Activated CD8-positive, alpha-beta T cell treated with anti-CD3 and anti-CD28 coated beads, Interleukin-2, amount 10 ng/mL, durations not matched to agents 7 days and 5 days (primary cell): ENCODE measurements around the gene EFS. TPM values are rescaled to one million over a fixed set of nuclear protein-coding genes. Genes with fewer than 3 reads are reported as not detected.
"Not testable (repeated sequence)": the region's sequence is repeated elsewhere in the genome, so short reads cannot be mapped to it uniquely, and the experiment has no call there.

Experiments used
- ATAC-seq: fragments of 150-1000 bp; cut with Tn5 transposase; one replicate; pipeline ENCODE4 v1.10.0; 2021; ENCODE audit warnings: moderate library complexity
- CTCF ChIA-PET: fragments of 350-600 bp; sonication (Branson Sonifier 250); formaldehyde crosslinking; loops from one replicate; lab custom pipeline; 2021; ENCODE audit warnings: antibody characterized with exemption; lab: Charles Lee
- POLR2A ChIA-PET: fragments of 350-600 bp; sonication (Branson Sonifier 250); formaldehyde crosslinking; loops from one replicate; lab custom pipeline; 2021; ENCODE audit warnings: antibody characterized with exemption; lab: Charles Lee
- DNase-seq: peaks from one replicate; pipeline ENCODE4 v3.0.0-alpha.2; 2020
- H3K27ac Mint-ChIP-seq: one replicate; pipeline ENCODE4 v1.8.0; 2021; ENCODE audit warnings: mild to moderate bottlenecking, mixed read lengths
- H3K27me3 Mint-ChIP-seq: one replicate; pipeline ENCODE4 v1.8.0; 2021; ENCODE audit warnings: low read depth, mixed read lengths
- H3K36me3 Mint-ChIP-seq: one replicate; pipeline ENCODE4 v1.8.0; 2021; ENCODE audit warnings: low read depth, mixed read lengths
- H3K4me1 Mint-ChIP-seq: one replicate; pipeline ENCODE4 v1.8.0; 2021; ENCODE audit warnings: low read depth, mixed read lengths
- H3K4me3 Mint-ChIP-seq: one replicate; pipeline ENCODE4 v1.8.0; 2021; ENCODE audit warnings: mild to moderate bottlenecking, mixed read lengths
- H3K9me3 Mint-ChIP-seq: one replicate; pipeline ENCODE4 v1.8.0; 2022; ENCODE audit warnings: mixed read lengths; ENCODE audit not compliant: insufficient read depth
- total RNA-seq, 2 experiments: library from RNA; stranded (reverse); gene quantifications; one replicate each; pipeline ENCODE4 v1.2.3, GENCODE V29; 2021

EFS gene
- total RNA-seq, 2 experiments from 2014 or later = not detected

DNA sequence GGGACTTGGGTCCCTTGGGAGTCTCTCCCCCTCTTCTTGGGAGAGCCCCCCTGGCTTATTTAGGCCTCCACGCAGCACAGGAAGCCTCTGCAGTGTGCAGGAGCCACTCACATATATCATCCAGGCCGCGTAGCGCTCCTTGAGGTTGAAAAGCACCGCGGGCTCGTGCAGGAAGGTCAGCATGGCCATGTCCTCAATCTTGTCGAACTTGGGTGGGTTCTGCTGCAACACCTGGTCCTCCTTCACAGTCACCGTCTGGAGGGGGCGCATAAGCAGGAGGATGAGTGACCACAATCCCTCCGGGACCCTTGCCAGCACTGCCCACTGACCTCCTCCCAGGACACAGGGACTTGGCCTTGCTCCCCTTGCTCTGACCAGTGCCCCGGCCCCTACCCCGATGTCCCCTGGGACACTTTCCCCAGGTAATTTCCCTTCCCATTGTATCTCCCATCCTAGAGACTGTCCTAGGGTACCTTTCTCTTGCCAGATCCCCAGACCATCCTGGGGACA lies 40.6 kb upstream of the EFS start:
- Mint-ChIP-seq H3K27me3 (peaks cover 3% of the 10 kb centered on the region), H3K36me3 (no peaks in the 10 kb centered on the region), H3K4me3 (no peak overlapping the region), H3K4me1 (no peaks in the 10 kb centered on the region), H3K9me3 (no peaks in the 10 kb centered on the region), H3K27ac (no peak overlapping the region)
- no peak for DNase-seq
- CTCF ChIA-PET = no interaction called here
- no peak for ATAC-seq
- POLR2A ChIA-PET = no interaction called here

DNA sequence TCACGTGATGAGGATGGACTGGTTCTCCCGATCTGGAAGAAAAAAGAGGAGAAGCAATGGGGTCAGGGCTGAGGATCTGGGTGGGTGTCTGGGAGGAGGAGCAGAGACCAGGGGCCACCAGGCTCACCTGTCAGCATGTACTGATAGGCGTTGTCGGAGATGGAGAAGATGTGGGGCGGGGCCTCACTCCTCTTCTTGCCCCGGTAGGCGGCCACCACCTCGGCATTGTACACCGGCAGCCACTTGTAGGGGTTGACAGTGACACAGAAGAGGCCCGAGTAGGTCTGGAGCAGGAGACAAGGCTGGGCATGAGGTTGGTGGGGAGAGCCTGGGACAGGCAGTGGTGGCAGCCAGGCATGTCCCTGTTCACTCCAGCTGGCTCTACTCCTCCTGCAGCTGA lies 40.1 kb upstream of the EFS start:
- Mint-ChIP-seq H3K4me1 (no peaks in the 10 kb centered on the region), H3K36me3 (no peaks in the 10 kb centered on the region), H3K4me3 (no peak overlapping the region), H3K27me3 (peaks cover 3% of the 10 kb centered on the region), H3K9me3 (no peaks in the 10 kb centered on the region), H3K27ac (no peak overlapping the region)
- POLR2A ChIA-PET = no interaction called here
- DNase-seq (no peak), ATAC-seq (peak; percentile 28)
- CTCF ChIA-PET = no interaction called here

DNA sequence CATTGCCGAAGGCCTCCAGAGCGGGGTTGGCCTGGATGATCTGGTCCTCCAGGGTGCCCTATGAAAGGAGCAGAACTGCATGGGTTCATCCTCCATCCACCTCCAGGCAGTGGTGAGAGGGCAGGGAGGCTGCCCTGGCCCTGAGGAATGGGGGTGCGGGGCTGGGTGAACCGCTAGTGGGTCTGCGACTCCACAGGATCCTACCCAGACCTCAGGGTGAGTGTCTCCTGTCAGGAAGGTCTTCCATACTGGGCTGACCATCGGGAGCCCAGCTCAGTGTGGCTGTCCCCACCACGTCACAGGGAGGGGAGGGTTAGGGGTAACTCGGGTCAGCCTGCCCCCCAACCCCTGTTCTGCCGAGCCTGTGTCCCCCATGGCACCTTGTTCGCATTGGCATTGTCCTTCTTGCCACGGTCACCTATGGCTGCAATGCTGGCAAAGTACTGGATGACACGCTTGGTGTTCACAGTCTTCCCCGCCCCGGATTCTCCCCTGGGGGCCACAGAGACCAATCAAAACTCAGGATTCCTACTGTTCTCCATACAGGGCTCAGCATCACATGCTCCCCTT lies 39.4 kb upstream of the EFS start:
- H3K4me1 Mint-ChIP-seq = no peaks in the 10 kb centered on the region
- H3K27me3 Mint-ChIP-seq = peaks cover 3% of the 10 kb centered on the region
- DNase-seq = no peak
- POLR2A ChIA-PET = no interaction called here
- CTCF ChIA-PET = no interaction called here
- H3K27ac Mint-ChIP-seq = no peak overlapping the region
- no peaks in the 10 kb centered on the region for H3K36me3 Mint-ChIP-seq
- H3K4me3 Mint-ChIP-seq = no peak overlapping the region
- no peak for ATAC-seq
- no peaks in the 10 kb centered on the region for H3K9me3 Mint-ChIP-seq

GRCh38 chr14:23403908-23404307 lies 38.9 kb upstream of the EFS start:
- no peaks in the 10 kb centered on the region for H3K9me3 Mint-ChIP-seq
- ATAC-seq (no peak), DNase-seq (no peak)
- H3K27me3 Mint-ChIP-seq = peaks cover 2% of the 10 kb centered on the region
- POLR2A ChIA-PET = no interaction called here
- no peak overlapping the region for H3K4me3 Mint-ChIP-seq
- H3K4me1 Mint-ChIP-seq = no peaks in the 10 kb centered on the region
- no peaks in the 10 kb centered on the region for H3K36me3 Mint-ChIP-seq
- no peak overlapping the region for H3K27ac Mint-ChIP-seq
- CTCF ChIA-PET = no interaction called here

GRCh38 chr14:23403139-23403438 lies 38.1 kb upstream of the EFS start:
- ChIA-PET POLR2A (no interaction called here), CTCF (no interaction called here)
- Mint-ChIP-seq H3K9me3 (no peaks in the 10 kb centered on the region), H3K36me3 (no peaks in the 10 kb centered on the region), H3K4me1 (no peaks in the 10 kb centered on the region), H3K27ac (no peak overlapping the region), H3K27me3 (no peaks in the 10 kb centered on the region), H3K4me3 (no peak overlapping the region)
- no peak for ATAC-seq
- no peak for DNase-seq

- Mint-ChIP-seq H3K27me3 (no peaks in the 10 kb centered on the region), H3K4me1 (no peaks in the 10 kb centered on the region), H3K4me3 (no peak overlapping the region), H3K36me3 (no peaks in the 10 kb centered on the region), H3K27ac (no peak overlapping the region), H3K9me3 (no peaks in the 10 kb centered on the region)
- ChIA-PET POLR2A (no interaction called here), CTCF (no interaction called here)
- ATAC-seq (no peak), DNase-seq (no peak)
Observed at GRCh38 chr14:23402296-23403138, 37.5 kb upstream of the EFS start.

- Mint-ChIP-seq H3K4me1 (no peaks in the 10 kb centered on the region), H3K27me3 (no peaks in the 10 kb centered on the region), H3K36me3 (no peaks in the 10 kb centered on the region), H3K4me3 (no peak overlapping the region), H3K9me3 (no peaks in the 10 kb centered on the region), H3K27ac (no peak overlapping the region)
- DNase-seq (no peak), ATAC-seq (no peak)
- ChIA-PET POLR2A (no interaction called here), CTCF (no interaction called here)
Observed at GRCh38 chr14:23401291-23401690, 36.3 kb upstream of the EFS start.

GRCh38 chr14:23400496-23401149 lies 35.7 kb upstream of the EFS start:
- POLR2A ChIA-PET = not testable (repeated sequence)

DNA sequence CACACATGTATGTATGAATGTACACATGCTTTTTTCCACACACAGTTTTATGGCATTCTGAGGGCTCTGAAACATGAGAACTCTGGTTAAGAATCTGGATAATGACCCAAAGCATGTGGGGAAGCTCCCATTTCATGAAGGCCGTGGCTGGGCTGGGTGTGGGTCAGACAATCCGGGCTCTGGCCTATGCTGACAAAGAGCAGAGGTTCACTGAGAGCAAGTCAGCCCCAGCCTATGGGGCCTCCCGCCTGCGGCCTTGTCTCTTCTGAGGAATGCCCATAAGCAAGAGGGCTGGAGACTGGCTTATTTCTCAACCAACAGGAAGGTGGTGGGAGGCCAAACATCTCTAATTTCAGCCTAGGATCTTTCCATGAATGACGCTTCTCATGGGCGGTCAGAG lies 34.6 kb upstream of the EFS start:
- Mint-ChIP-seq H3K4me1 (no peaks in the 10 kb centered on the region), H3K27me3 (no peaks in the 10 kb centered on the region), H3K27ac (no peak overlapping the region), H3K36me3 (no peaks in the 10 kb centered on the region), H3K9me3 (no peaks in the 10 kb centered on the region), H3K4me3 (no peak overlapping the region)
- DNase-seq (no peak), ATAC-seq (no peak)
- ChIA-PET CTCF (no interaction called here), POLR2A (interaction anchor here (0.7 kb wide), 1 partner anchor 63 kb away, joined by 3 read pairs; no protein-coding TSS in a partner anchor)

More at GRCh38 chr14:23400496-23401149, 35.7 kb upstream of the EFS start:
- H3K4me1 Mint-ChIP-seq, H3K27me3 Mint-ChIP-seq, ATAC-seq, H3K4me3 Mint-ChIP-seq, DNase-seq, H3K9me3 Mint-ChIP-seq, CTCF ChIA-PET, H3K36me3 Mint-ChIP-seq, H3K27ac Mint-ChIP-seq: not testable (repeated sequence)

GRCh38 chr14:23399136-23399535 lies 34.2 kb upstream of the EFS start:
- H3K27me3 Mint-ChIP-seq = no peaks in the 10 kb centered on the region
- ChIA-PET CTCF (no interaction called here), POLR2A (interaction anchor here (0.7 kb wide), 1 partner anchor 63 kb away, joined by 3 read pairs; no protein-coding TSS in a partner anchor)
- H3K4me3 Mint-ChIP-seq = no peak overlapping the region
- DNase-seq (no peak), ATAC-seq (no peak)
- H3K4me1 Mint-ChIP-seq = no peaks in the 10 kb centered on the region
- no peak overlapping the region for H3K27ac Mint-ChIP-seq
- H3K9me3 Mint-ChIP-seq = no peaks in the 10 kb centered on the region
- no peaks in the 10 kb centered on the region for H3K36me3 Mint-ChIP-seq

- ATAC-seq = no peak
- no peaks in the 10 kb centered on the region for H3K36me3 Mint-ChIP-seq
- no peak overlapping the region for H3K27ac Mint-ChIP-seq
- no peaks in the 10 kb centered on the region for H3K9me3 Mint-ChIP-seq
- H3K4me3 Mint-ChIP-seq = no peak overlapping the region
- CTCF ChIA-PET = no interaction called here
- H3K4me1 Mint-ChIP-seq = no peaks in the 10 kb centered on the region
- no peaks in the 10 kb centered on the region for H3K27me3 Mint-ChIP-seq
- POLR2A ChIA-PET = no interaction called here
- no peak for DNase-seq
Observed at GRCh38 chr14:23398348-23398747, 33.4 kb upstream of the EFS start.

DNA sequence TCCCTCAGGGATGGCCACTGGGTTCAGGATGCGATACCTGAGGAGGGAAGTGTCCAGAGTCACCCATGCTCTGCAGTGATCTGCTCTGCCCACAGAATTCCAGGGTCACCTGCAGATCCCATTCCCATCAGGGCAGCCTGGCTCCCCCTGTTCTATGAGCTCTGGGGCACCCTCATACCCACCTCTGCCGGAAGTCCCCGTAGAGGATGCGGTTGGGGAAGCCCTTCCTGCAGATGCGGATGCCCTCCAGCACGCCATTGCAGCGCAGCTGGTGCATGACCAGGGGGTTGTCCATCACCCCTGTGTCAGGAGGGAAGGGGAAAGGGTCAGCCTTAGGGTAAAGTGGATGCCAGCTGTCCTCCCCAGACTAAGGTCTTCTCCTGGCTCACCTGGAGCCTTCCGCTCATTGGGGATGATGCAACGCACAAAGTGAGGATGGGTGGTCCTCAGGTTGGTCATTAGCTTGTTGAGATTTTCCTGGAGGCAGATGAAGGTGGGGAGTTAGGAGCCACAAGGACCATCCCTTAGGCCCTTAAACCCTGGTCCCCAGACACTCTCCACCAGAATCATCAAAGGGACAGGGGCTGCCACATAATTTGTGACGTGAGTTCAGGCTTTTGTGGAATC lies 31.9 kb upstream of the EFS start:
- H3K9me3 Mint-ChIP-seq = no peaks in the 10 kb centered on the region
- POLR2A ChIA-PET = no interaction called here
- H3K4me3 Mint-ChIP-seq = no peak overlapping the region
- H3K27me3 Mint-ChIP-seq = no peaks in the 10 kb centered on the region
- no peak overlapping the region for H3K27ac Mint-ChIP-seq
- ATAC-seq = no peak
- DNase-seq = no peak
- CTCF ChIA-PET = interaction anchor here (1.8 kb wide), 1 partner anchor 17 kb away, joined by 6 read pairs; no protein-coding TSS in a partner anchor
- H3K36me3 Mint-ChIP-seq = no peaks in the 10 kb centered on the region
- H3K4me1 Mint-ChIP-seq = no peaks in the 10 kb centered on the region
